Urinary bladder (tissue), 4 donors: ENCODE data around the gene SOCS3. TPM values are rescaled to one million over a fixed set of nuclear protein-coding genes. Genes with fewer than 3 reads are reported as not detected.
A peak's percentile ranks its signal among the peaks of the same experiment; 100 is the strongest.

ENCODE experiments used
- DNase-seq: peaks from one replicate; pipeline ENCODE4 v3.0.0-alpha.2; 2015; ENCODE audit errors: extremely low spot score
- H3K27ac ChIP-seq: one replicate; pipeline ENCODE4 v1.5.1; 2013; ENCODE audit warnings: low read depth, mild to moderate bottlenecking, moderate library complexity
- H3K36me3 ChIP-seq: one replicate; pipeline ENCODE4 v1.6.1; 2013; ENCODE audit warnings: mild to moderate bottlenecking, moderate library complexity; ENCODE audit not compliant: insufficient read depth
- H3K4me1 ChIP-seq: one replicate; pipeline ENCODE4 v1.6.1; 2013; ENCODE audit warnings: mild to moderate bottlenecking, moderate library complexity; ENCODE audit not compliant: insufficient read depth
- H3K4me3 ChIP-seq: one replicate; pipeline ENCODE4 v1.5.1; 2013; ENCODE audit warnings: low read depth, low read length
- WGBS: extraction: QIAGEN DNeasy Blood & Tissue Kit; methylation state at CpG from one replicate; pipeline ENCODE4 v1.1.7; 2013; 5-methylcytosine and 5-hydroxymethylcytosine counted together
- polyA plus RNA-seq: library from polyadenylated mRNA; stranded (reverse); fragments of 200-250 nt; gene quantifications from one replicate; pipeline ENCODE4 v1.2.3, GENCODE V29; 2013
- total RNA-seq: library from RNA; depleted of rRNA; stranded (reverse); fragments of >200 nt; gene quantifications from one replicate; pipeline ENCODE4 v1.2.3, GENCODE V29; 2014
- donor health status: healthy with polysubstance abuse.
- donor health status: healthy.

Gene SOCS3
- total and polyA plus RNA-seq, 2 donors, result 16.5 to 152 TPM

GRCh38 chr17:78368854-78369495 lies 9.1 kb upstream of the SOCS3 start:
- DNase-seq, result no peak
- no peaks in the 10 kb centered on the region for H3K36me3 ChIP-seq
- H3K4me1 ChIP-seq, result no peaks in the 10 kb centered on the region
- H3K27ac ChIP-seq, result no peak overlapping the region
- H3K4me3 ChIP-seq, result no peak overlapping the region
- 94% methylated on average over 8 of the region's 8 CpGs for WGBS

GRCh38 chr17:78368348-78368747 lies 8.5 kb upstream of the SOCS3 start:
- 81% methylated on average over 6 of the region's 6 CpGs for WGBS
- no peak overlapping the region for H3K27ac ChIP-seq
- H3K4me3 ChIP-seq, result no peak overlapping the region
- no peak for DNase-seq
- no peaks in the 10 kb centered on the region for H3K4me1 ChIP-seq
- no peaks in the 10 kb centered on the region for H3K36me3 ChIP-seq

GRCh38 chr17:78367193-78367592 lies 7.3 kb upstream of the SOCS3 start:
- 88% methylated on average over 5 of the region's 5 CpGs for WGBS

GRCh38 chr17:78366109-78366848 lies 6.4 kb upstream of the SOCS3 start:
- DNase-seq, result no peak
- Histone ChIP-seq H3K4me1 (no peaks in the 10 kb centered on the region), H3K4me3 (no peak overlapping the region), H3K27ac (peak overlapping the region; percentile 54), H3K36me3 (no peaks in the 10 kb centered on the region)
- 65% methylated on average over 18 of the region's 18 CpGs for WGBS

More at GRCh38 chr17:78367193-78367592, 7.3 kb upstream of the SOCS3 start:
- no peak for DNase-seq
- no peak overlapping the region for H3K27ac ChIP-seq
- H3K36me3 ChIP-seq, result no peaks in the 10 kb centered on the region
- no peak overlapping the region for H3K4me3 ChIP-seq
- no peaks in the 10 kb centered on the region for H3K4me1 ChIP-seq

- 53% methylated on average over 16 of the region's 16 CpGs for WGBS
- H3K27ac ChIP-seq, result peak overlapping the region; percentile 54
- no peaks in the 10 kb centered on the region for H3K36me3 ChIP-seq
- no peak overlapping the region for H3K4me3 ChIP-seq
- DNase-seq, result no peak
- H3K4me1 ChIP-seq, result no peaks in the 10 kb centered on the region
These were observed 5.8 kb upstream of the SOCS3 start for GRCh38 chr17:78365561-78366108.

GRCh38 chr17:78364436-78365281 lies 4.8 kb upstream of the SOCS3 start:
- Histone ChIP-seq H3K27ac (no peak overlapping the region), H3K4me3 (no peak overlapping the region), H3K36me3 (no peaks in the 10 kb centered on the region), H3K4me1 (peaks cover 2% of the 10 kb centered on the region)
- no peak for DNase-seq
- 79% methylated on average over 26 of the region's 26 CpGs for WGBS

GRCh38 chr17:78362671-78363070 lies 2.8 kb upstream of the SOCS3 start:
- 81% methylated on average over 7 of the region's 7 CpGs for WGBS
- H3K36me3 ChIP-seq, result no peaks in the 10 kb centered on the region
- no peak for DNase-seq
- no peak overlapping the region for H3K4me3 ChIP-seq
- peaks cover 2% of the 10 kb centered on the region for H3K4me1 ChIP-seq
- H3K27ac ChIP-seq, result no peak overlapping the region

GRCh38 chr17:78362232-78362631 lies 2.4 kb upstream of the SOCS3 start:
- no peak overlapping the region for H3K4me3 ChIP-seq
- 96% methylated on average over 5 of the region's 5 CpGs for WGBS
- peaks cover 2% of the 10 kb centered on the region for H3K4me1 ChIP-seq
- no peak for DNase-seq
- no peak overlapping the region for H3K27ac ChIP-seq
- H3K36me3 ChIP-seq, result no peaks in the 10 kb centered on the region

- H3K27ac ChIP-seq, result no peak overlapping the region
- no peak for DNase-seq
- WGBS, result 73% methylated on average over 12 of the region's 12 CpGs
These were observed 1.4 kb upstream of the SOCS3 start for GRCh38 chr17:78361225-78361701.

GRCh38 chr17:78360371-78361224 lies 721 bp upstream of the SOCS3 start:
- peaks cover 2% of the 10 kb centered on the region for H3K4me1 ChIP-seq
- H3K27ac ChIP-seq, result peak overlapping the region; percentile 73
- DNase-seq, result no peak
- WGBS, result 4% methylated on average over 49 of the region's 49 CpGs
- H3K4me3 ChIP-seq, result peak overlapping the region; percentile 61
- H3K36me3 ChIP-seq, result no peaks in the 10 kb centered on the region

More at GRCh38 chr17:78361225-78361701, 1.4 kb upstream of the SOCS3 start:
- Histone ChIP-seq H3K4me1 (peaks cover 2% of the 10 kb centered on the region), H3K4me3 (no peak overlapping the region), H3K36me3 (no peaks in the 10 kb centered on the region)

- peaks cover 2% of the 10 kb centered on the region for H3K4me1 ChIP-seq
- no peaks in the 10 kb centered on the region for H3K36me3 ChIP-seq
- H3K27ac ChIP-seq, result peak overlapping the region; percentile 84
- WGBS, result 1% methylated on average over 70 of the region's 70 CpGs
- H3K4me3 ChIP-seq, result peak overlapping the region; percentile 61
- DNase-seq, result no peak
These were observed 418 bp downstream of the SOCS3 start for GRCh38 chr17:78359321-78359996.
